Measurements from ENCODE around the gene TMEM44. TPM values are rescaled to one million over a fixed set of nuclear protein-coding genes. Genes with fewer than 3 reads are reported as not detected.

Gene TMEM44
- total RNA-seq, 1 donor = 18.8 TPM

DNA sequence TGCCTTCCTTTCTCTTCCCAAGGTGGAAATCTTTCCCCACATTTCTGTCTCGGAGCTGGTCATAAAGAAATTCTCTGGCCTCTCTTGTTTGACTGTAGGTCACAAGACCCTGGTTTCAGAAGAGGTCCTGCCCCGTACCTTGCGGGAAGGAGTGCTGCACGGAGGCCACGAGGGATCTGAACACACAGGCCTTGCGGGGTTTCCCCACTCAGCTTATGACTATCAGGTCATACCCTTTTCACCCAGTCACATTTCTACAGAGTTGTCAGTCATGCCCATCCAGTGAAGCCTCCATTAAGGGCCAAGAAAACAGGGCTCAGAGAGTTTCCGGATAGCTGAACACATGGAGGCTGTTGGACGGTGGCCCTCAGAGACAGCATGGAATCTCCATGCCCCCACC is 91.7 kb downstream of the TMEM44 start:
- DNase-seq (ENCODE audit: insufficient read length, low spot score, missing footprints) = no peak
- no peak overlapping the region for H3K27ac ChIP-seq (ENCODE audit: low read depth, low read length)
- H3K27me3 ChIP-seq (ENCODE audit: insufficient read depth, low read length) = no peaks in the 10 kb centered on the region
- no peaks in the 10 kb centered on the region for H3K79me2 ChIP-seq (ENCODE audit: insufficient read depth, low read length)
- no peak overlapping the region for H3K4me3 ChIP-seq (ENCODE audit: insufficient read depth, low read length)
- peaks cover 19% of the 10 kb centered on the region for H3K4me1 ChIP-seq (ENCODE audit: insufficient read depth, low read length)
- H3K4me2 ChIP-seq (ENCODE audit: insufficient read depth, low read length) = no peak overlapping the region
- H3K9me3 ChIP-seq (ENCODE audit: low read depth, low read length) = no peaks in the 10 kb centered on the region
- no peak overlapping the region for H2AFZ ChIP-seq (ENCODE audit: low read length)
- no peaks in the 10 kb centered on the region for H3K36me3 ChIP-seq (ENCODE audit: insufficient read depth, low read length)
- no peaks in the 10 kb centered on the region for H4K20me1 ChIP-seq (ENCODE audit: insufficient read depth, low read length)
- TF ChIP-seq, protein P1, sequence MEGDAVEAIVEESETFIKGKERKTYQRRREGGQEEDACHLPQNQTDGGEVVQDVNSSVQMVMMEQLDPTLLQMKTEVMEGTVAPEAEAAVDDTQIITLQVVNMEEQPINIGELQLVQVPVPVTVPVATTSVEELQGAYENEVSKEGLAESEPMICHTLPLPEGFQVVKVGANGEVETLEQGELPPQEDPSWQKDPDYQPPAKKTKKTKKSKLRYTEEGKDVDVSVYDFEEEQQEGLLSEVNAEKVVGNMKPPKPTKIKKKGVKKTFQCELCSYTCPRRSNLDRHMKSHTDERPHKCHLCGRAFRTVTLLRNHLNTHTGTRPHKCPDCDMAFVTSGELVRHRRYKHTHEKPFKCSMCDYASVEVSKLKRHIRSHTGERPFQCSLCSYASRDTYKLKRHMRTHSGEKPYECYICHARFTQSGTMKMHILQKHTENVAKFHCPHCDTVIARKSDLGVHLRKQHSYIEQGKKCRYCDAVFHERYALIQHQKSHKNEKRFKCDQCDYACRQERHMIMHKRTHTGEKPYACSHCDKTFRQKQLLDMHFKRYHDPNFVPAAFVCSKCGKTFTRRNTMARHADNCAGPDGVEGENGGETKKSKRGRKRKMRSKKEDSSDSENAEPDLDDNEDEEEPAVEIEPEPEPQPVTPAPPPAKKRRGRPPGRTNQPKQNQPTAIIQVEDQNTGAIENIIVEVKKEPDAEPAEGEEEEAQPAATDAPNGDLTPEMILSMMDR (IDR thresholded peaks at IDR 0.05; ENCODE audit: extremely low read depth, low read depth, low read length) = no peak

DNA sequence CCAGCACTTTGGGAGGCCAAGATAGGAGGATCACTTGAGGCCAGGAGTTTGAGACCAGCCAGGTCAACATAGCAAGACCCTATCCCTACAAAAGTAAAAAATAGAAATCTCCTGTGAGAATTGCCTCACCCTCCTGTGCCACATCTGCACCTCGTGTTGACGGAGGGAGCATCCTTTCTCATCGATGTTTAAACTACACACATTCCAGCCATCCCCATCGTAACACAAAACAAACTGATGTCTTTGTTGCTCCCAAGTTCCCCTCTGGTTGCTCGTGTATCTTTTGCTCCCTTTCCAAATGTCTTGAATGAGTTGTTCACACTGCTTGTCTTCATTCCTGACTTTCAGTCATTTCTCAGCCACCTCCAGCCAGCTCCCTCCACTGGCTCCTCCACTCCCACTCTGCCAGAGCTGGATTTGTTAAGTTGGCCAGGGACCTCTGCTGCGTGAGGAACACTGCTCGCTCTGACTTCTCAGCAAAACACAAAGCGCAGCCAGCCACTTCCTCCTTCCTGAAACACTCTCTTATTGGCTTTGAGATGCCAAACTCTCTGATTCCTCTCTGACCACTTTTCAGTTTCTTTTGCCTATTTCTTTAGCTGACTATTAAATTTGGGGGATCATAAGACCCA is 92.8 kb downstream of the TMEM44 start:
- Histone ChIP-seq H3K9me3 (ENCODE audit: low read depth, low read length) (no peaks in the 10 kb centered on the region), H3K36me3 (ENCODE audit: insufficient read depth, low read length) (no peaks in the 10 kb centered on the region), H2AFZ (ENCODE audit: low read length) (peak overlapping the region; percentile 89), H3K27me3 (ENCODE audit: insufficient read depth, low read length) (no peaks in the 10 kb centered on the region), H3K27ac (ENCODE audit: low read depth, low read length) (no peak overlapping the region), H3K79me2 (ENCODE audit: insufficient read depth, low read length) (no peaks in the 10 kb centered on the region), H3K4me2 (ENCODE audit: insufficient read depth, low read length) (no peak overlapping the region), H3K4me3 (ENCODE audit: insufficient read depth, low read length) (no peak overlapping the region), H3K4me1 (ENCODE audit: insufficient read depth, low read length) (peaks cover 19% of the 10 kb centered on the region), H4K20me1 (ENCODE audit: insufficient read depth, low read length) (no peaks in the 10 kb centered on the region)
- DNase-seq (ENCODE audit: insufficient read length, low spot score, missing footprints) = no peak
- TF ChIP-seq, protein P1 (IDR thresholded peaks at IDR 0.05; ENCODE audit: extremely low read depth, low read depth, low read length) = no peak

DNA sequence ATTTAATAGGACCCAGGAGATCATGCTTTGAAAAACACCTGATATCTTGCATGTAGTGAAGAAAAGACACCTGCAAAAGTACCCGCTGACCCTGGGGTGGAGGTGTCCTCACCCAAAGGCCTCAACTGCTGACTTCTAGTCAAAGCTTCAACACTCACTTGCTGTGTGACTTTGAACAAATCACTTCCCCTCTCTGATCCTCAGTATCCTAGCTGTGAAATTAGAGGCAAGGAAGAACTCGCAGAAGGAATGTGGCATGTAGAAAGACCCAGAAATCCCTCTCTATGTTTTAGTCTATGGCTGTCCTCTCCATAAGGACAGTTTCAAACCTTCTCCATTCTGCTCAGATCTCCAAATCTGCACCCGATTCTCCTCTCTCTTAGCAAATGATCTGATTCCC is 93.7 kb downstream of the TMEM44 start:
- Histone ChIP-seq H2AFZ (ENCODE audit: low read length) (no peak overlapping the region), H3K27me3 (ENCODE audit: insufficient read depth, low read length) (no peaks in the 10 kb centered on the region), H3K79me2 (ENCODE audit: insufficient read depth, low read length) (no peaks in the 10 kb centered on the region), H3K4me2 (ENCODE audit: insufficient read depth, low read length) (no peak overlapping the region), H3K4me1 (ENCODE audit: insufficient read depth, low read length) (peaks cover 19% of the 10 kb centered on the region), H3K27ac (ENCODE audit: low read depth, low read length) (no peak overlapping the region), H4K20me1 (ENCODE audit: insufficient read depth, low read length) (no peaks in the 10 kb centered on the region), H3K9me3 (ENCODE audit: low read depth, low read length) (no peaks in the 10 kb centered on the region), H3K36me3 (ENCODE audit: insufficient read depth, low read length) (no peaks in the 10 kb centered on the region), H3K4me3 (ENCODE audit: insufficient read depth, low read length) (no peak overlapping the region)
- DNase-seq (ENCODE audit: insufficient read length, low spot score, missing footprints) = no peak
- TF ChIP-seq, protein P1 (IDR thresholded peaks at IDR 0.05; ENCODE audit: extremely low read depth, low read depth, low read length) = no peak

DNA sequence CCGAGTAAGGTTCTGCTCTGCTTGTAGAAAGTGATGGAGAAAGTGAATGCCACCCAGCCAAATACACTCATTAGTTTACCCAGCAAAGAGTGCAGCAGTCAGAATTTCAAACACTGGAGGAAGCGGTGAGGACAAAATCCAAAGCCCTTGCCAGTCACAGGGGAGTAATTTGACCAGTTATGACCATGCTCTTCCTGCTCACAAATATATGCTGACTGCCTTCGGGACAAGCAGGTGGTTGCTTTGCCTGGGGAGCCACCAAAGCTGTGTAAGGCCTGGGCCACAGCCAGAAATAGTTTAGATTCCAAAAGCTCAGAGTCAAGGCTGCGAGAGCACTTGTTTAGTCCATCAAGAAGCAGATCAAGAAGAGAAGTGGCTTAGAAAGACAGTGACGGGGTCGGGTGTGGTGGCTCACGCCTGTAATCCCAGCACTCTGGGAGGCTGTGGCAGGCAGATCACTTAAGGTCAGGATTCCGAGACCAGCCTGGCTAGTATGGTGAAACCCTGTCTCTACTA is 95.4 kb downstream of the TMEM44 start:
- Histone ChIP-seq H3K27me3 (ENCODE audit: insufficient read depth, low read length) (no peaks in the 10 kb centered on the region), H3K9me3 (ENCODE audit: low read depth, low read length) (peaks cover 3% of the 10 kb centered on the region), H3K4me2 (ENCODE audit: insufficient read depth, low read length) (peak overlapping the region; percentile 4), H3K4me3 (ENCODE audit: insufficient read depth, low read length) (no peak overlapping the region), H2AFZ (ENCODE audit: low read length) (no peak overlapping the region), H3K79me2 (ENCODE audit: insufficient read depth, low read length) (no peaks in the 10 kb centered on the region), H3K36me3 (ENCODE audit: insufficient read depth, low read length) (no peaks in the 10 kb centered on the region), H3K27ac (ENCODE audit: low read depth, low read length) (peak overlapping the region; percentile 33), H3K4me1 (ENCODE audit: insufficient read depth, low read length) (peaks cover 19% of the 10 kb centered on the region), H4K20me1 (ENCODE audit: insufficient read depth, low read length) (no peaks in the 10 kb centered on the region)
- TF ChIP-seq, protein P1 (IDR thresholded peaks at IDR 0.05; ENCODE audit: extremely low read depth, low read depth, low read length) = no peak
- DNase-seq (ENCODE audit: insufficient read length, low spot score, missing footprints) = peak; percentile 73

Small RNAs within 50 kb of the gene (small RNA-seq; reads per million reads assigned to genes)
- not detected for gene AC046143.2

Other genes with a start within 250 kb of the TMEM44 start
- 0.29 and 0.36 TPM in 2 replicates for gene GP5, start 234.2 kb downstream of the TMEM44 start, total RNA-seq
- 248 and 311 TPM in 2 replicates for gene ATP13A3, start 146.4 kb downstream of the TMEM44 start, total RNA-seq
- gene LSG1, start 38.8 kb upstream of the TMEM44 start, total RNA-seq = 40.9 and 41.5 TPM in 2 replicates
- gene FAM43A, start 52.5 kb upstream of the TMEM44 start, total RNA-seq = 14.7 and 17.0 TPM in 2 replicates